ENCODE results near the gene THOC6. TPM values are rescaled to one million over a fixed set of nuclear protein-coding genes. Genes with fewer than 3 reads are reported as not detected.

THOC6 gene
- total and polyA plus RNA-seq, 9 of the 15 experiments (the other 6 are each of a cell fraction or from before 2014, with no cell fraction given) = 2.5 to 65.4 (median 42.3) TPM

GRCh38 chr16:2981177-2981898 is 42.5 kb upstream of the THOC6 start (continued):
- TF ChIP-seq MGA (IDR thresholded peaks at IDR 0.05) (peak; percentile 31), NEUROD1 (IDR thresholded peaks at IDR 0.05; ENCODE audit: borderline replicate concordance, low read depth, low read length, partially characterized antibody) (peak; percentile 10), POLR3G (IDR thresholded peaks at IDR 0.05; ENCODE audit: extremely low read depth, insufficient read length, insufficient replicate concordance) (no peak), ADNP (tag; IDR thresholded peaks at IDR 0.05) (peak; percentile 87), ZNF263 (CRISPR knock-in tag; IDR thresholded peaks at IDR 0.05; ENCODE audit: borderline replicate concordance) (peak; percentile 11; the same call in 1 of the 2 replicates), FOXM1 (IDR thresholded peaks at IDR 0.05; ENCODE audit: low read depth) (peak; percentile 11; the same call in 1 of the 2 replicates), FOXM1 (CRISPR knock-in tag; IDR thresholded peaks at IDR 0.05; ENCODE audit: low read depth) (no peak), HLTF (IDR thresholded peaks at IDR 0.05) (peak; percentile 53), EGR1 (conservative IDR thresholded peaks at IDR 0.05) (peak; percentile 79), ZFP30 (CRISPR knock-in tag; IDR thresholded peaks at IDR 0.05; ENCODE audit: borderline replicate concordance) (no peak), ZNF41 (CRISPR knock-in tag; conservative IDR thresholded peaks at IDR 0.05) (no peak), UBTF (IDR thresholded peaks at IDR 0.05; ENCODE audit: borderline replicate concordance in 1 of 2, low read depth in 2 of 2, low read length in 2 of 2) (0 out of 4 replicates have a peak, but pooled peaks of 1 of the 2 experiments have one; percentile 41), GABPB1 (CRISPR knock-in tag; IDR thresholded peaks at IDR 0.05) (peak; percentile 72), SRSF3 (IDR thresholded peaks at IDR 0.05; ENCODE audit: insufficient read depth, low read length) (no peak)

Data from K562 (cell line).